OCI-LY7 (cell line): ENCODE measurements around the gene AP3S2. TPM values are rescaled to one million over a fixed set of nuclear protein-coding genes. Genes with fewer than 3 reads are reported as not detected.

Source experiments
- BruUV-seq: library from RNA; stranded (reverse); fragments of 400-500 nt; replicated peaks from 2 replicates; lab custom pipeline; 2021; lab: Mats Ljungman, UMichigan
- CTCF ChIA-PET: fragments of 300-600 bp; sonication (Branson Sonifier 250); formaldehyde crosslinking; loops from one replicate; lab custom pipeline; 2022; ENCODE audit warnings: antibody characterized with exemption; ENCODE audit not compliant: unreplicated experiment; lab: Charles Lee
- POLR2A ChIA-PET: fragments of 300-600 bp; sonication (Branson Sonifier 250); formaldehyde crosslinking; loops from one replicate; lab custom pipeline; 2022; ENCODE audit warnings: antibody characterized with exemption; lab: Charles Lee
- DNase-seq: peaks from one replicate; pipeline ENCODE4 v3.0.0-alpha.2; 2015; ENCODE audit warnings: low spot score
- H2AFZ ChIP-seq: fragments of 200-600 bp; sonication (generic), shearing (Covaris generic); 2 replicates; pipeline ENCODE4 v1.6.1; 2014; ENCODE audit warnings: mild to moderate bottlenecking, antibody characterized with exemption, low read length, moderate library complexity
- H3K27ac ChIP-seq: fragments of 200-600 bp; sonication (generic); 2 replicates; pipeline ENCODE4 v1.5.1; 2014; ENCODE audit warnings: mixed run types, low read depth, mild to moderate bottlenecking, moderate library complexity, low read length, inconsistent platforms; ENCODE audit not compliant: poor library complexity, severe bottlenecking
- H3K36me3 ChIP-seq: fragments of 200-600 bp; sonication (generic); 2 replicates; pipeline ENCODE4 v1.6.1; 2014; ENCODE audit warnings: mild to moderate bottlenecking, antibody characterized with exemption, low read length, moderate library complexity, mixed read lengths; ENCODE audit not compliant: insufficient read depth
- H3K4me1 ChIP-seq: fragments of 200-600 bp; sonication (generic); 2 replicates; pipeline ENCODE4 v1.5.1; 2014; ENCODE audit warnings: mild to moderate bottlenecking, low read length; ENCODE audit not compliant: insufficient read depth, poor library complexity, severe bottlenecking
- H3K4me2 ChIP-seq: fragments of 200-600 bp; sonication (generic); 2 replicates; pipeline ENCODE4 v1.6.1; 2014; ENCODE audit warnings: mild to moderate bottlenecking, low read length
- H3K4me3 ChIP-seq: fragments of 200-600 bp; sonication (generic); 2 replicates; pipeline ENCODE4 v1.5.1; 2014; ENCODE audit warnings: mild to moderate bottlenecking, low read depth, low read length; ENCODE audit not compliant: poor library complexity, severe bottlenecking
- H3K79me2 ChIP-seq: fragments of 200-600 bp; sonication (generic); 2 replicates; pipeline ENCODE4 v1.6.1; 2016; ENCODE audit warnings: low read depth, mild to moderate bottlenecking, low read length, moderate library complexity, mixed read lengths; ENCODE audit not compliant: insufficient read depth
- H3K9me2 ChIP-seq: fragments of 200-600 bp; sonication (generic); 2 replicates; pipeline ENCODE4 v1.6.1; 2016; ENCODE audit warnings: mild to moderate bottlenecking, low read length, mixed read lengths; ENCODE audit not compliant: insufficient read depth
- H3K9me3 ChIP-seq: fragments of 200-600 bp; sonication (generic); 2 replicates; pipeline ENCODE4 v1.6.1; 2014; ENCODE audit warnings: mild to moderate bottlenecking, mixed run types, low read length, mixed read lengths
- H4K20me1 ChIP-seq: fragments of 200-600 bp; sonication (generic); 2 replicates; pipeline ENCODE4 v1.6.1; 2014; ENCODE audit warnings: mild to moderate bottlenecking, antibody characterized with exemption, low read length, moderate library complexity, mixed read lengths; ENCODE audit not compliant: insufficient read depth
- EZH2phosphoT487 ChIP-seq: fragments of 200-600 bp; sonication (generic); IDR thresholded peaks from 2 replicates; pipeline ENCODE4 v1.6.1; 2018; ENCODE audit warnings: low read depth, borderline replicate concordance, mild to moderate bottlenecking, mixed run types, antibody characterized with exemption, low read length, moderate library complexity, mixed read lengths
- intact Hi-C: fragments of 100-400 bp; cut with micrococcal nuclease; formaldehyde crosslinking; loops from one replicate; pipeline ENCODE4 v1.10.0; 2022; ENCODE audit not compliant: unreplicated experiment
- total RNA-seq, 2 experiments: library from RNA; depleted of rRNA in 1 of 2; stranded (reverse); fragments of >200 nt in 1 of 2; shearing (Covaris generic) in 1 of 2; gene quantifications; 2 replicates each; pipeline ENCODE4 v1.2.3, GENCODE V29; 2014 to 2022
- TF ChIP-seq, protein P1 (sequence below): fragments of 200-600 bp; sonication (generic); conservative IDR thresholded peaks from 2 replicates; pipeline ENCODE4 v1.5.1; 2014; ENCODE audit warnings: mild to moderate bottlenecking, antibody characterized with exemption, low read length, moderate library complexity, mixed read lengths

Gene AP3S2
- total RNA-seq, 2 experiments from 2014 or later = 20.8 to 30.4 TPM

DNA sequence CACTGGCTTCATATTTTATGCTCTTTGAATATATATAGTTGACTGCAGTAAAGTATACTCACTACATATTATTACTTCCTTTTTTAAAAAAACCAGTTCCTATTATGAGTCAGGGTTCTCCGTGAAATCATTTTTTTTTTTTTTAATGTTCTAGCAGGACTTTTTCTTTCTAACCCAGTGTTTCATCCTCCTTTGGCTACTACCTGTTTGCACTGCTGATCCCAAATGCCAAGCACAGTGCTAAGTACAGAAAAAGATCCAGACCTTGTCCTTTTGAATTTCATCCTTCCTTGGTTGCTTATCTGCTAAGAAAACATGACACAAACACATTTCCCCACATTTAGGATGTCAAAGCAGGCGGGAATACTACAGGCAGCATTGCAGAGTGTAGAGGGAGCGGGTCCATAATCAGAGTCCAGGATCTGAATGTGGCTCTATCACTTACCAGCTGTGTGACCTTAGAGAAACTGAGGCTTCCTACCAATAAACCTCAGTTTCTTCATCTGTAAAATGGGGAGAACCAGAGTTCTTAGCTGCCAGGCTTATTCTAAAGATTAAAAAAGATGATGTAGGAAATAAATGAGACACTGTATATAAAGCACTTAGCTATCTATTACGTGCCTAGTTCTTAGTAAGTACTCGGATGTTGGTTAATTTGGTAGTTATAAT lies 42.0 kb downstream of the AP3S2 start:
- no TSS peak for BruUV-seq
- intact Hi-C loops = no loop called here
- Histone ChIP-seq H3K9me3 (no peaks in the 10 kb centered on the region), H2AFZ (no peak overlapping the region), H3K36me3 (peaks cover 35% of the 10 kb centered on the region), H4K20me1 (no peaks in the 10 kb centered on the region), H3K4me2 (no peak overlapping the region), H3K9me2 (no peaks in the 10 kb centered on the region), H3K79me2 (no peaks in the 10 kb centered on the region), H3K4me3 (no peak overlapping the region), H3K27ac (no peak overlapping the region), H3K4me1 (no peaks in the 10 kb centered on the region)
- no peak for TF ChIP-seq EZH2phosphoT487
- TF ChIP-seq, protein P1, sequence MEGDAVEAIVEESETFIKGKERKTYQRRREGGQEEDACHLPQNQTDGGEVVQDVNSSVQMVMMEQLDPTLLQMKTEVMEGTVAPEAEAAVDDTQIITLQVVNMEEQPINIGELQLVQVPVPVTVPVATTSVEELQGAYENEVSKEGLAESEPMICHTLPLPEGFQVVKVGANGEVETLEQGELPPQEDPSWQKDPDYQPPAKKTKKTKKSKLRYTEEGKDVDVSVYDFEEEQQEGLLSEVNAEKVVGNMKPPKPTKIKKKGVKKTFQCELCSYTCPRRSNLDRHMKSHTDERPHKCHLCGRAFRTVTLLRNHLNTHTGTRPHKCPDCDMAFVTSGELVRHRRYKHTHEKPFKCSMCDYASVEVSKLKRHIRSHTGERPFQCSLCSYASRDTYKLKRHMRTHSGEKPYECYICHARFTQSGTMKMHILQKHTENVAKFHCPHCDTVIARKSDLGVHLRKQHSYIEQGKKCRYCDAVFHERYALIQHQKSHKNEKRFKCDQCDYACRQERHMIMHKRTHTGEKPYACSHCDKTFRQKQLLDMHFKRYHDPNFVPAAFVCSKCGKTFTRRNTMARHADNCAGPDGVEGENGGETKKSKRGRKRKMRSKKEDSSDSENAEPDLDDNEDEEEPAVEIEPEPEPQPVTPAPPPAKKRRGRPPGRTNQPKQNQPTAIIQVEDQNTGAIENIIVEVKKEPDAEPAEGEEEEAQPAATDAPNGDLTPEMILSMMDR = no peak
- no peak for DNase-seq
- CTCF ChIA-PET = no interaction called here
- POLR2A ChIA-PET = interaction anchor here (1.2 kb wide), 1 partner anchor 59 kb away, joined by 3 read pairs; no protein-coding TSS in a partner anchor

DNA sequence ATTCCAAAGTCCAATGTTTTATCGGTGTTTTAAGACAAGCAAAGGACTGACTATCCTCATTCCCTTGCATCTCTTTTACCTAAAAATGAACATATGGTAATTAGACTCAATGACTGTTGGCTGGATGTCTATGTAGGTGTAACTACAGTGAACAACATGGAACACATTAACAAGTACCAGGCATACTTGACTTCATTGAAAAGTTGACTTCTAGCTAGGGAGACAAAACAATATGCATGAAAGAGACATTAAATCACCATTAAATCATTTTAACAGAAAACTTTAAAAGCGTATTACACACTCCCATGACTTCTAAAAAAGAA lies 44.9 kb downstream of the AP3S2 start:
- DNase-seq = no peak
- intact Hi-C loops = no loop called here
- no TSS peak for BruUV-seq
- no peak for TF ChIP-seq EZH2phosphoT487
- TF ChIP-seq, protein P1 = no peak
- H3K79me2 ChIP-seq = no peaks in the 10 kb centered on the region
- no peak overlapping the region for H3K4me2 ChIP-seq
- no peaks in the 10 kb centered on the region for H3K9me3 ChIP-seq
- H3K27ac ChIP-seq = no peak overlapping the region
- no peak overlapping the region for H3K4me3 ChIP-seq
- CTCF ChIA-PET = no interaction called here
- no peaks in the 10 kb centered on the region for H3K9me2 ChIP-seq
- no peaks in the 10 kb centered on the region for H4K20me1 ChIP-seq
- no peaks in the 10 kb centered on the region for H3K4me1 ChIP-seq
- POLR2A ChIA-PET = interaction anchor here (0.5 kb wide), 1 partner anchor 1309 kb away, joined by 5 read pairs; no protein-coding TSS in a partner anchor
- H3K36me3 ChIP-seq = peaks cover 30% of the 10 kb centered on the region
- H2AFZ ChIP-seq = no peak overlapping the region

DNA sequence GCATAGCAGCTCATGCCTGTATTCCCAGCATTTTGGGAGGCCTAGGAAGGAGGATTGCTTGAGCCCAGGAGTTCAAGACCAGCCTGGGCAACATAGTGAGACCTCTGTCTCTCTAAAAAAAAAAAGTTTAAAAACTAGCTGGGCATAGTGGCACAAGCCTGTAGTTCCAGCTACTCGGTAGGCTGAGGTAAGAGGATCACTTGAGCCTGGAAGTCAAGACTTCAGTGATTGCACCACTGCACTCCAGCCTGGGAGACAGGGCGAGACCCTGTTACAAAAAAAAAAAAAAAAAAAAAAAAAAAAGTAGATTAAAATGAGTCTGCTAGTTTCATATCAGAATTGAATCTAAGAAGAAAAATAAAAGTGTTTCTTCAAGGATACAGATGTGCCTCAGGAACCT lies 46.7 kb downstream of the AP3S2 start:
- no peak overlapping the region for H3K4me3 ChIP-seq
- no peaks in the 10 kb centered on the region for H3K9me3 ChIP-seq
- ChIA-PET POLR2A (interaction anchor here (0.7 to 0.8 kb wide), 3 partner anchors 25 to 271 kb away, joined by 3 to 6 read pairs (median 4); no protein-coding TSS in a partner anchor), CTCF (no interaction called here)
- no peak for DNase-seq
- TF ChIP-seq EZH2phosphoT487 = no peak
- TF ChIP-seq, protein P1 = no peak
- no TSS peak for BruUV-seq
- no peaks in the 10 kb centered on the region for H3K9me2 ChIP-seq
- no peaks in the 10 kb centered on the region for H3K79me2 ChIP-seq
- no peaks in the 10 kb centered on the region for H3K4me1 ChIP-seq
- H3K4me2 ChIP-seq = no peak overlapping the region
- H3K36me3 ChIP-seq = peaks cover 21% of the 10 kb centered on the region
- no peak overlapping the region for H2AFZ ChIP-seq
- intact Hi-C loops = no loop called here
- H3K27ac ChIP-seq = no peak overlapping the region
- H4K20me1 ChIP-seq = no peaks in the 10 kb centered on the region
